ENCODE measurements around the gene ERBIN.

DNA sequence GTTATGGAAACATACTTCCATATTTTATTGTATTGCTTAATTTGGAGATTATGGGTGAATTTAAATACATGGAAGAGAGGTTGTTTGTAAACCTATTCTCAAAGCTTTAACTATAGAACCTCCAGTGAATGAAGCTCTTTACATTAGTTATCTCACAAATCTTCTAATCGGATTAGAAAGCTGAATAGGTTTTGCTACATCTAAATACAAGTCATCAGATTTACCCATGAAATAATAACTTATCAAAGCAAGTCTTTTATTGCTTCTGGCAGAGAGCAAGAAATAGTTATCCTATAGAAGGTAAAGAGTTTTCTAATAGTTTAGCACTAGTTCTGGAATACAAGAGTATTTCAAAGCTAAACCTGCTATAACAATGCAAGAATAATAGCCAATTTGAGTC is 113.3 kb downstream of the ERBIN start:
- TF ChIP-seq, protein P1, sequence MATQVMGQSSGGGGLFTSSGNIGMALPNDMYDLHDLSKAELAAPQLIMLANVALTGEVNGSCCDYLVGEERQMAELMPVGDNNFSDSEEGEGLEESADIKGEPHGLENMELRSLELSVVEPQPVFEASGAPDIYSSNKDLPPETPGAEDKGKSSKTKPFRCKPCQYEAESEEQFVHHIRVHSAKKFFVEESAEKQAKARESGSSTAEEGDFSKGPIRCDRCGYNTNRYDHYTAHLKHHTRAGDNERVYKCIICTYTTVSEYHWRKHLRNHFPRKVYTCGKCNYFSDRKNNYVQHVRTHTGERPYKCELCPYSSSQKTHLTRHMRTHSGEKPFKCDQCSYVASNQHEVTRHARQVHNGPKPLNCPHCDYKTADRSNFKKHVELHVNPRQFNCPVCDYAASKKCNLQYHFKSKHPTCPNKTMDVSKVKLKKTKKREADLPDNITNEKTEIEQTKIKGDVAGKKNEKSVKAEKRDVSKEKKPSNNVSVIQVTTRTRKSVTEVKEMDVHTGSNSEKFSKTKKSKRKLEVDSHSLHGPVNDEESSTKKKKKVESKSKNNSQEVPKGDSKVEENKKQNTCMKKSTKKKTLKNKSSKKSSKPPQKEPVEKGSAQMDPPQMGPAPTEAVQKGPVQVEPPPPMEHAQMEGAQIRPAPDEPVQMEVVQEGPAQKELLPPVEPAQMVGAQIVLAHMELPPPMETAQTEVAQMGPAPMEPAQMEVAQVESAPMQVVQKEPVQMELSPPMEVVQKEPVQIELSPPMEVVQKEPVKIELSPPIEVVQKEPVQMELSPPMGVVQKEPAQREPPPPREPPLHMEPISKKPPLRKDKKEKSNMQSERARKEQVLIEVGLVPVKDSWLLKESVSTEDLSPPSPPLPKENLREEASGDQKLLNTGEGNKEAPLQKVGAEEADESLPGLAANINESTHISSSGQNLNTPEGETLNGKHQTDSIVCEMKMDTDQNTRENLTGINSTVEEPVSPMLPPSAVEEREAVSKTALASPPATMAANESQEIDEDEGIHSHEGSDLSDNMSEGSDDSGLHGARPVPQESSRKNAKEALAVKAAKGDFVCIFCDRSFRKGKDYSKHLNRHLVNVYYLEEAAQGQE (IDR thresholded peaks at IDR 0.05; ENCODE audit: borderline replicate concordance) = no peak
- TF ChIP-seq EP300 (conservative IDR thresholded peaks at IDR 0.05; ENCODE audit: poor library complexity, severe bottlenecking) = no peak
- TF ChIP-seq EZH2 (IDR thresholded peaks at IDR 0.05; ENCODE audit: borderline replicate concordance, insufficient read depth, low read length, poor library complexity, severe bottlenecking) = no peak
- no peak for TF ChIP-seq MXI1 (conservative IDR thresholded peaks at IDR 0.05; ENCODE audit: poor library complexity, severe bottlenecking)
